ENCODE measurements around the gene CAPNS1.

DNA sequence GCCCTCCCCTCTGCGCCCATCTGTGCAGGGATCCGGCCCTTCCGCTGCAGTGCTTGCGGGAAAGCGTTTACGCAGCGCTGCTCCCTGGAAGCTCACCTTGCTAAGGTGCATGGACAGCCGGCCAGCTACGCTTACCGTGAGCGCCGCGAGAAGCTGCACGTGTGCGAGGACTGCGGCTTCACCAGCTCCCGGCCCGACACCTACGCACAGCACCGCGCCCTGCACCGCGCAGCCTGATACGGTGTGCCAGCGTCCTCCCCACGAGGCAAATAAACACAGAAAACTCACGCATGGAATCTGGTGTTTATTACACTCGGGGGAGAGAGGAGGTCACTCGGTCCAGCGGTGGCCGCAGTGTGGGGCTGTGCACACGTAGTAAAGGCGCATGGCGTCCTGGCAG lies 26.4 kb upstream of the CAPNS1 start:
- TF ChIP-seq, protein P1, sequence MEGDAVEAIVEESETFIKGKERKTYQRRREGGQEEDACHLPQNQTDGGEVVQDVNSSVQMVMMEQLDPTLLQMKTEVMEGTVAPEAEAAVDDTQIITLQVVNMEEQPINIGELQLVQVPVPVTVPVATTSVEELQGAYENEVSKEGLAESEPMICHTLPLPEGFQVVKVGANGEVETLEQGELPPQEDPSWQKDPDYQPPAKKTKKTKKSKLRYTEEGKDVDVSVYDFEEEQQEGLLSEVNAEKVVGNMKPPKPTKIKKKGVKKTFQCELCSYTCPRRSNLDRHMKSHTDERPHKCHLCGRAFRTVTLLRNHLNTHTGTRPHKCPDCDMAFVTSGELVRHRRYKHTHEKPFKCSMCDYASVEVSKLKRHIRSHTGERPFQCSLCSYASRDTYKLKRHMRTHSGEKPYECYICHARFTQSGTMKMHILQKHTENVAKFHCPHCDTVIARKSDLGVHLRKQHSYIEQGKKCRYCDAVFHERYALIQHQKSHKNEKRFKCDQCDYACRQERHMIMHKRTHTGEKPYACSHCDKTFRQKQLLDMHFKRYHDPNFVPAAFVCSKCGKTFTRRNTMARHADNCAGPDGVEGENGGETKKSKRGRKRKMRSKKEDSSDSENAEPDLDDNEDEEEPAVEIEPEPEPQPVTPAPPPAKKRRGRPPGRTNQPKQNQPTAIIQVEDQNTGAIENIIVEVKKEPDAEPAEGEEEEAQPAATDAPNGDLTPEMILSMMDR (IDR thresholded peaks at IDR 0.05; ENCODE audit: low read depth, low read length), result no peak
- no peak for TF ChIP-seq MYC (IDR thresholded peaks at IDR 0.05; ENCODE audit: low read depth, low read length)
- TF ChIP-seq POLR2A (IDR thresholded peaks at IDR 0.05; ENCODE audit: extremely low read depth, insufficient read length), result no peak
- TF ChIP-seq, protein P2, sequence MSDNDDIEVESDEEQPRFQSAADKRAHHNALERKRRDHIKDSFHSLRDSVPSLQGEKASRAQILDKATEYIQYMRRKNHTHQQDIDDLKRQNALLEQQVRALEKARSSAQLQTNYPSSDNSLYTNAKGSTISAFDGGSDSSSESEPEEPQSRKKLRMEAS (IDR thresholded peaks at IDR 0.05; ENCODE audit: low read depth, low read length), result no peak
